Thoracic aorta (tissue), 2 donors: Measurements from ENCODE around the gene IQSEC3. TPM values are rescaled to one million over a fixed set of nuclear protein-coding genes. Genes with fewer than 3 reads are reported as not detected.

Experiments
- ATAC-seq: fragments of 150-250 bp; one replicate; pipeline ENCODE4 v1.8.0; 2017; ENCODE audit warnings: low read depth; ENCODE audit not compliant: insufficient number of reproducible peaks, low FRiP score
- DNase-seq: peaks from one replicate; pipeline ENCODE4 v3.0.0-alpha.2; 2020; ENCODE audit warnings: low spot score
- H3K27ac ChIP-seq, 2 donors: fragments of 200-600 bp; sonication (generic); 1 replicate in 1 of 2; 2 replicates in 1 of 2; pipeline ENCODE4 v1.5.1; 2016; ENCODE audit warnings: mild to moderate bottlenecking in 2 of 2, moderate library complexity in 2 of 2
- H3K27me3 ChIP-seq: fragments of 200-600 bp; sonication (generic); replicated peaks from 2 replicates; pipeline ENCODE4 v1.6.0; 2016; ENCODE audit warnings: mild to moderate bottlenecking; ENCODE audit not compliant: insufficient read depth
- H3K36me3 ChIP-seq: fragments of 200-600 bp; sonication (generic); one replicate; pipeline ENCODE4 v1.5.1; 2016
- H3K4me1 ChIP-seq, 2 donors: fragments of 200-600 bp; sonication (generic); 1 replicate in 1 of 2; 2 replicates in 1 of 2; pipeline versions ENCODE4 v1.5.1 to v1.6.0; 2016; ENCODE audit warnings: low read depth in 2 of 2, mild to moderate bottlenecking in 1 of 2; ENCODE audit not compliant: control insufficient read depth in 1 of 2
- H3K4me3 ChIP-seq: fragments of 200-600 bp; sonication (generic); 2 replicates; pipeline ENCODE4 v1.5.1; 2016; ENCODE audit warnings: mild to moderate bottlenecking
- H3K9me3 ChIP-seq: fragments of 200-600 bp; sonication (generic); 2 replicates; pipeline ENCODE4 v1.5.1; 2016
- CTCF ChIP-seq: fragments of 200-600 bp; sonication (generic); IDR thresholded peaks from one replicate; pipeline ENCODE4 v1.5.1; 2019; ENCODE audit warnings: antibody characterized with exemption
- total RNA-seq, 2 donors: library from RNA; depleted of rRNA; stranded (reverse); fragments of >200 nt; gene quantifications; one replicate each; pipeline versions ENCODE4 v1.1.0 to v1.2.3, GENCODE V29; 2016

Gene IQSEC3
- total RNA-seq, 2 donors from 2014 or later: 1.1 to 1.3 TPM

- ATAC-seq: no peak
- Histone ChIP-seq H3K9me3 (no peaks in the 10 kb centered on the region), H3K27me3 (no peaks in the 10 kb centered on the region), H3K4me3 (no peak overlapping the region), H3K36me3 (no peaks in the 10 kb centered on the region), H3K4me1 (no peaks in the 10 kb centered on the region), H3K27ac (no peak overlapping the region)
- DNase-seq: no peak
- TF ChIP-seq CTCF: no peak
These were observed 58.5 kb downstream of the IQSEC3 start for GRCh38 chr12:125075-125474.

GRCh38 chr12:125566-125965, 59.0 kb downstream of the IQSEC3 start:
- no peaks in the 10 kb centered on the region for H3K27me3 ChIP-seq

GRCh38 chr12:128079-128478, 61.5 kb downstream of the IQSEC3 start:
- no peak for DNase-seq
- no peaks in the 10 kb centered on the region for H3K9me3 ChIP-seq
- no peaks in the 10 kb centered on the region for H3K4me1 ChIP-seq
- no peak for TF ChIP-seq CTCF
- H3K27me3 ChIP-seq: no peaks in the 10 kb centered on the region
- no peak overlapping the region for H3K27ac ChIP-seq
- ATAC-seq: no peak
- H3K36me3 ChIP-seq: no peaks in the 10 kb centered on the region
- H3K4me3 ChIP-seq: no peak overlapping the region

More at GRCh38 chr12:125566-125965, 59.0 kb downstream of the IQSEC3 start:
- ATAC-seq: no peak
- Histone ChIP-seq H3K4me1 (no peaks in the 10 kb centered on the region), H3K27ac (no peak overlapping the region), H3K9me3 (no peaks in the 10 kb centered on the region), H3K4me3 (no peak overlapping the region), H3K36me3 (no peaks in the 10 kb centered on the region)
- DNase-seq: no peak
- TF ChIP-seq CTCF: no peak

GRCh38 chr12:129001-129400, 62.4 kb downstream of the IQSEC3 start:
- Histone ChIP-seq H3K4me3 (no peak overlapping the region), H3K27ac (no peak overlapping the region), H3K27me3 (no peaks in the 10 kb centered on the region), H3K4me1 (no peaks in the 10 kb centered on the region), H3K9me3 (no peaks in the 10 kb centered on the region), H3K36me3 (no peaks in the 10 kb centered on the region)
- ATAC-seq: no peak
- no peak for DNase-seq
- no peak for TF ChIP-seq CTCF

- H3K4me1 ChIP-seq: no peaks in the 10 kb centered on the region
- no peak overlapping the region for H3K27ac ChIP-seq
- DNase-seq (no peak), ATAC-seq (no peak)
- H3K9me3 ChIP-seq: no peaks in the 10 kb centered on the region
- H3K27me3 ChIP-seq: no peaks in the 10 kb centered on the region
- H3K4me3 ChIP-seq: no peak overlapping the region
- H3K36me3 ChIP-seq: no peaks in the 10 kb centered on the region
- no peak for TF ChIP-seq CTCF
These were observed 64.0 kb downstream of the IQSEC3 start for GRCh38 chr12:130519-130918.
